ENCODE results near the gene MED25.
A peak's percentile ranks its signal among the peaks of the same experiment; 100 is the strongest.

Gene MED25

DNA sequence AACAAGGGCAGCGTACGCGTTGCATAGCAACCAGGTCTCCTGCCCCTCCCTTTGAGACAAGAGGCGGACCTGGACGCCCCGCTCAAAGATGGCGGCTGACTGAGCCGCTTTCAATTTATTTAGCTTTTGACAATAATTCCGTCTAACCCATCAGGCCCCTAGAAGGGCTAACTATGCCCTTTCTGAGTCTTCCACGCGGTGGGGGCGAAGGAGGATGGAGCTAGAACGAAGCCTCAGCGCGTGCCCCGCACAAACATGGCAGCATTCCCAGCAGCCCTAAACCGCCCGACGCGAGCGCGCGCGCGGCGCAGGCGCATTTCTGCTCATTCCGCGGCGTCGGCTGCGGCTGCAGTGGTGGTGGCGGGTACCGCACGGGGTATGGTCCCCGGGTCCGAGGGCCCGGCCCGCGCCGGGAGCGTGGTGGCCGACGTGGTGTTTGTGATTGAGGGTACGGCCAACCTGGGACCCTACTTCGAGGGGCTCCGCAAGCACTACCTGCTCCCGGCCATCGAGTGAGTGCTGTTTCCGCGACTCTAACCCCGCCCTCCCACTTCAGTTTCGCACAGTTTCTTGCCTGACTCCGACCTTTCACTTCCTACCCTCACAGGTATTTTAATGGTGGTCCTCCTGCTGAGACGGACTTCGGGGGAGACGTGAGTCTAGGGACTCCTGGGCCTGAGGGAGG is at the start of gene MED25:
MED25 (plus strand) TSS at position 326 of the 685 bp plus-strand sequence; CDS start at position 379, 53 bp downstream.
- peak; percentile 75 to 90 for DNase-seq

DNA sequence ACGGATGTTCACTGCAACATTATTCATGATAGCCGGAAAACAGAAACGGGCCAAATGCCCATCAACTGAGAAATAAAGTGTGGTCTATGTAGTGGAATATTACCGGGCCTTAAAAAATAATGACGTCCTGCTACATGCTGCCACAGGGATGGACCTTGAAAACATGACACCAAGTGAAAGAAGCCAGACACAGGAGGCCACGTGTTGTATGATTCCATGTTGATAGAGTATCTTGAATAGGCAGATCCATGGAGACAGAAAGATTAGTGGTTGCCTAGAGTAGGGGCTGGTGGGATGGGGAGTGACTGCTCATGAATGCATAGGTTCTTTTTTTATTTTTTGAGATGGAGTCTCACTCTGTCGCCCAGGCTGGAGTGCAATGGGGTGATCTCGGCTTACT is 47.6 kb upstream of the MED25 start:
- no peak for DNase-seq

DNA sequence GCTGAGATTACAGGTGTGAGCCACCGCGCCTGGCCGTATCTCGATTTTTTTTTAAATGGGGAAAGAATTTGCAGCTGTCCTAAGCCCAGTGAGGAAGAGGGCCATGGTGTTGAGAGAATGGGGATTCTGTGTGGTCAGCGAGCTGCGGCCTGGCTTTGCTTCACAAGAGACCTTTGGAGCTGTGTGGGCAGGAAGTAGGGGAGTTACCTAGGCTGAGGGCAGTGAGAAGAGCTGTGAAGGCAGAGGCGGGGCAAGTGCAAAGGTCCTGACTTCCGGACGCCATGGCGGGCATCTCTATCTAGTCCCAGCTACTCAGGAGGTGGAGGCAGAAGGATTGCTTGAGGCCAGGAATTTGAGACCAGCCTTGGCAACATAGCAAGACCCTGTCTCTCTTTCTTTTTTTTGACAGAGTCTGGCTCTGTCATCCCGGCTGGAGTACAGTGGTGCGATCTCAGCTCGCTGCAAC is 46.4 kb upstream of the MED25 start:
- DNase-seq, result no peak

DNA sequence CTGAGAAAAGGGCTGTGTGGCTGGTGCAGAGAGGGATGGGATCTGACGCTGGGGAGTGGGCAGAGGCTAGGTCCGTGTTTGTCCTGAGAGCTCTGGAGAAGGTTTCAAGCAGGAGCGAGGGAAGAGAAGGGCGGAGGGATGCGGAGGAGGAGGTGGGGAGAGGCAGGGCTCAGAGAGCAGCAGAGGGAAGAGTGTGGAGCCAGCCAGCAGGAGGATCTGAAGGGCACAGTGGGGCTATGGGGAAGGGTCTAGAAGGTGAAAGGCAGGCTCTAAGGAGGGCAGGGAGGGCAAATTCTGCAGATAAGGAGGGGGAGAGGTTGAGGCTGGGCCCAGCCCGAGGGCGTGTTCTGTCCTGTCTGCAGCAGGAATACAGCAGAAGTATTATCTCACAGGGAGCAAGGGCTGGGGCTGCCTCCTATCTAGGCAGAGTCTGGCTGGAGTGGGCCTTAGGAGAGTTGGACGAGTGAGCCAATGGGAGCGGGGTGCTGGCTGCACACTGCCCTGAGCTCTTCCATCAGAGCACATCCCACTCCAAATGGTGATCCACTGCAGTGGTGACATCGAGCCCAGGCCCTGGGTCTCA is 45.1 kb upstream of the MED25 start:
- DNase-seq, result no peak

DNA sequence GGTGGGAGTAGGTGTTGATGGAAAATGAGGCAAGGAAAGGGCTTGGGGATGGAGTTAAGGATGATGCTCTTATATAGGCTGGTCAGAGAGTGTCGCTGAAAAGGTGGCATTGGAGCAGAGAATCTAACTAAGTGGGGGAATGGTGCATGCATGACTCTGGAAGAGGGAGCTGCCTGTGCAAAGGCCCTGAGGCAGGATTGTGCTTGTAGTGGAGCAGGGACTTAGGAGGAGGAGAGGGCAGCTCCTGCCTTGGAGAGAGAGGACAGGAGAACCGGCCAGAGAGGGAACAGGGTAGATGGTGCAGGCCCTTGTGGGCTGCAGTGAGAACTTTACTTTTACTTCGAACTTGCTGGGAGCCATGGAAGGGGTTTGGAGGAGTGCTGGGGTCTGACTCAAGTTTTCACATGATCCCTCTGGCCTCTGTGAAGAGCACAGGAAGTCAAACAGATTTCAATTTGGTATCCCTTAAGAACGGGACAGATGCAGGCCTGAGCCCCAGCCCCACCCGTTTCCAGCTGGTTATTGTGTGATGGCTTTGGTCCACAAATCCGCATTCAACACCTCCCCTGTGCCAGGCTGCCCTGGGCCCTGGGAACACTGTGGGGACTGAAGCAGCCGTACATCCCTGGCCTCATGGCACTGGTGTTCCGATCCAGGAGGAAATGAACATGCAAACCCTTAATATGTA is 44.3 kb upstream of the MED25 start:
- DNase-seq, result no peak

DNA sequence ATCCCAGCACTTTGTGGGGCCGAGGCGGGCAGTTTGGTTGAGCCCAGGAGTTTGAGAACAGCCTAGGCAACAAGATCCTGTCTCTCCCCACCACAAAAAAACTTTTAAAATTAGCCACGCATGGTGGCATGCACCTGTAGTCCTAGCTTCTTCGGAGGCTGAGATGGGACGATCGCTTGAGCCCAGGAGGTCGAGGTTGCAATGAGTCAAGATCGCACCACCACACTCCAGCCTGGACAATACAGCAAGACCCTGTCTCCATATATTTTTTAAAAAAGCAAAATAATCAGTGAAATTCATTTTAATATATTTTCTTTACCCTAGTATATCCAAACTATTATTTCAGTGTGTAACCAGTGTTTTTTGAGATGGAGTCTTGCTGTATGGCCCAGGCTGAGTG is 43.1 kb upstream of the MED25 start:
- DNase-seq, result no peak

DNA sequence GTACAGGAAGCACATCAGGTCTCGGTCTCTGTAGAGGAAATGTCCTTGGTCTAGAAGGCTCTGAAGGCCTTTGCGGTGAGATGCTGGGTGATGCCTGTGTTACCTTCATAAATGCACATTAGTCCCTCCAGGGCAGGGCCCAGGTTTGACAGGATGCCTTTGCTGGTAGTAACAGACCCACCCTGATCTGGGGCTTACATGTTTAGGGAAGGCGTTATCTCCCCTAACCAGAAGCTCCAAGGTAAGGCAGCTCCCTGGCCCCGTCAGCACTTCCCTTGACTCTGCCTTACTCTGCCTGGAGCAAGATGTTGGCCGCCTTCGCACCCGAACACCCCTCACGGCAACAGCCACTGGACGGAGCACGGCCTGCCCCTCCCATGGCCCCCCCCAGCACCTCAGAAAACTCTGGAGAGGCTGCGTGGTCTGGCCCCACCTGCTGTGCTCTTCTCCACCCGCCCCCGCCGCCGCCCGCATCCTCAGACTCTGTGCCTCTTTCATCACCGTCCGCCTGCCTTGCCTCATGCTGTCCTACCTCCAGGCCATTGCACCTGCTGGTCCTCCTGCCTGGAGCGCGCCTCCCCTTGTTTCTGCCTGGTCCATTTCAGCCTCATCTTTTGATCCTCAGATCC is 42.2 kb upstream of the MED25 start:
- no peak for DNase-seq

DNA sequence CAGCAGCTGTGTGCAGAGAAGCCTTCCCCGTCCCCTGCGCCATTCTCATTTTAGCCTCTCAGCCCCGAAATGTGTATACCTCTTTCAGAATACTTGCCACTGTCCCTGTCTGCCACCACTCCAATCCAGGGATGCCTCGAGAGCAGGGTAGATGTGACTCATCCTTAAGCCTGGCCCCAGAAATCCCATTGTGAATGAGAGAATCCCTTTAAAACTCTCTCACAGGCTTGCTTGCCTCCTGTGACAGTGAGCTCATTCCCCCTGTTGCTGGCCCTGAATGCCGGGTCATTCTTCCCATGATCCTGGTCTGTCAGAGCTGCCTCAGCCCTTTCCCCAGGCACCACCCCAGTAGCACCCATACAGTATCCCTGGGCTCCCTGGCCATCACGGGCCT is 41.7 kb upstream of the MED25 start:
- no peak for DNase-seq

DNA sequence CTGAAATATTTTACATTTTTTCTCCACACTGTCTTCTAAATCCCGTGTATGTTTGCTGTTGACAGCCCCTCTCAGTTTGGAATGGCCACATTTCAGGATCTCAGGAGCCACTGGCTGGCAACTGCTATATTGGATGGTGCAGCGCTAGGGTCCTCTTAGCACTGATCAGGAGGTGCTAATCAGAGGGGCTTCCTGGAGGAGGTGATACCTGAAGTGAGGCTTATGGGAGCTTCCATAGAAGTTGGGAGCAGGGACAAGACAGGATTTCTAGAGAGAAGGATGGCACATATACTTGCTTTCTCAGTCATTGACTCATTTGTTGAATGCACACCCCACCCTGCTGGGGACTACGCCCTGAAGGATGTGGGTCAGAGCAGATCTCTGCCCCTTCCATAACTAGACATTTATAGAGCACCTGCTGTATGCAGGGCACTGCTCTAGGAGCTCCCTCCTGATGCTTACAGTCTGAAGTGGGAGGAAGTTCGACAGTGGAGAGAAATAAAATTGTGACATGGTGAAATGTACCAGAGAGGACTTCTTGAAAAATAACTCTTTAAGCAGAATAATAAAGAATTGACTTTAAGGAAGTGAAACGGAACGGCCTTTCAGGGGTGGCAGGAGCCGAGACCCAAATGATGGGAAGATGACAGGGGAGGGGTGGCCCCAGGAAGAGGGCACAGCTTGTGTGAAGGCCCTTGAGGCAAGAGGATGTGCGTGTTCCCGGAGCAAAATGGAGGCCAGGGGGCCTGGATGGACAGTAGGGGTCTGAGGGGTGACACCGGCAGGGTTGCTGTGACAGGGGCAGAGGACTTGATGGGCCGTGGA is 38.1 kb upstream of the MED25 start:
- DNase-seq, result no peak

DNA sequence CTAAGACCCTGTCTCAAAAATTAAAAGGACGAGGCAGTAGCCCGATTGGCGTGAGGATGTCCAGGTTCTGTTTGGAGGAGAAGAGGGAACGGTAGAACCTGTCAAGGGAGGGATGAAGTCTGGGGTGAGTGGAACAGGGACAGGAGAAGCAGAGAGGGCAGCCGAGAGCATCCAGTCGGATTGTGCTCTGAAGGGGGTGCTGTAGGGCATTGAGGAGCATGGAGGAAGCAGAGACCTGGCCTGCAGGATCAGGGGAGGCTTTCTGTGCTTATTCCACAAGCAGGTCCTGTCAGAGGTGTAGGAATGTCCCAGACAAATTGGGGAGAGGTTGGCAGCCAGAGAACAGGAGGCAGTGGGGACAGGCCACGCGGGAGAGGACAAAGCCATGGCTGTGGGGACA is 37.2 kb upstream of the MED25 start:
- no peak for DNase-seq

DNA sequence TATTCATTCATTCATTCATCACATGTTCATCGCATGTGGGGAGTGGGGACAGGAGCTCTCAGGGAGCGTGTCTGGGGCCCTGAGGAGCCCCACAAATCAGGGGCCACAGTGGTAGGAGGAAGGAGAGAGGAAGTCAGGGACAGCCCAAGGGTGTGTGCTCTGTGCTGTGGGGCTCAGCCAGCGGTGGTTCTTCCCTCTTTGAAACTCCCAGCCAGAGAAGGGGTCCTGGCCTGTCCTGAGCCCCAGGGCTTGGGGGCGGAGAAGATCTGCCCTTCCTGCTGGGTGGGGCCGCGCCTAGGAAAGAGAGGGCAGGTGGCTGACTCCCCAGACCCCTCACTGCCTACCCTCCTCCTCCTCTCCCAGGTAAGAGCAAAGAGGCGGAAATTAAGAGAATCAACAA is 36.7 kb upstream of the MED25 start:
- DNase-seq, result no peak

DNA sequence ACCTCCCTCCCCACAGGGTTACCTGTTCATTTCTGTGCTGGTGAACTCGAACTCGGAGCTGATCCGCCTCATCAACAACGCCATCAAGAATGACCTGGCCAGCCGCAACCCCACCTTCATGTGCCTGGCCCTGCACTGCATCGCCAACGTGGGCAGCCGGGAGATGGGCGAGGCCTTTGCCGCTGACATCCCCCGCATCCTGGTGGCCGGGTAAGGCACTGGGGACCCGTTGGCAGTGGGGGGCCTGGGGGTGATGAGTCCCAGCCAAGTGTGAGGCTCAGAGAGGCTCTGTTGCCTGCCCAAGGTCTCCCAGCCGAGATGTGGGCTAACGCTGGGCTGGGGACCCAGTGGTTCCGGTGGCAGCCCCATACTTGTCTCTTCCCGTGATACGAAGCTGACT is 35.6 kb upstream of the MED25 start:
- DNase-seq, result no peak

DNA sequence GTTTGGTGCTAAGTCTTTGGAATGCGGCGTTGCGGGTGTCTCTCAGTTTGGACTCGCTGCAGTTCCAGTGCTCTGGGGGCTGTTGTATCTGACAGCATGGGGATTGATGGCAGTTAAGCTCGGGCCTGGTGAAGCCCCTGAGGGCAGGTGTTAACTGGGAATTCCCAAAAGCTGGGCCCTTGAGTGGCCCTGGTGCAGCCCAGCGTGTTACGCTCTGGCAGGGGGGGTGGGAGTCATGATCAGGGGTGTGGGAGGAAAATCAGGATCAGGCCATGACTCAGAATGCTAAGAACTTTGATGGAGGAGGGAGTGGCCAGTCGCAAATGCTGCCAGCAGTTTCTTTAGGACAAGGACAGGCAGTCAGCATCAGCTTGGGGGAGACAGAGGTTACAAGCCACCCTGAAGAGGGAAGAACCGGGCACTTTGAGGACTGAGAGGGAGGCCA is 31.7 kb upstream of the MED25 start:
- no peak for DNase-seq

DNA sequence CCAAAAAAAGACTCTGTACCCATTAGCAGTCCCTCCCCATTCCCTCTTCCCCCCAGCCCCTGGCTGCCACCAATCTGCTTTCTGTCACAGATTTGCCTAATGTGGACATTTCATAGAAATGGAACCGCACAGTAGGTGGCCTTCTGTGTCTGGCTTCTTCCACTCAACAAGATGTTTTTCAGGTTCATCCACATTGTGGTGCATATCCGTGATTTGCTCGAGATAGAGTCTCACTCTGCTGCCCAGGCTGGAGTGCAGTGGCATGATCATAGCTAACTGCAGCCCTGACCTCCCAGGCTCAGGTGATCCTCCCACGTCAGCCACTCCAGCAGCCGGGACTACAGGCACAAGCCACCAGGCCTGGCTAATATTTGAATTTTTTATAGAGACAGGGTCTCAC is 30.3 kb upstream of the MED25 start:
- no peak for DNase-seq

DNA sequence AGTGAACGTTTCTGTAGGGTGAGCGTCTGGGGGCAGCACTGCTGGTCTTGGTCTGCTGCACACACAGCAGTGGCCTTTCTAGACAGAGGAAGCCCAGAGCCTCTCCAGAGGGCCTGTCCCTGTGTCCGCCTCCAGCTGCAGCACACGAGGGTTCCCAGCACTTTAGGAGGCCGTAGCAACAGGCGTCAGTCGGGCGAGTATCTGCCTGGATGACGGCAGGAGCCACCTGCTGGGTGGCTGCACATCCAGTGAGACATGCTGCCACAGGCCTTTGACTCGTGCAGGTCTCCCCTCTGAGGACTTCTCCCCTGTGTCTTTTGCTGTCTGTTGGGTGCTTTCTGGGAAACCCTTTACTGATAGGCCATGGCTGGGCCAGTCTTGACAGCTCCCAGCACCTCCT is 29.2 kb upstream of the MED25 start:
- DNase-seq, result no peak

DNA sequence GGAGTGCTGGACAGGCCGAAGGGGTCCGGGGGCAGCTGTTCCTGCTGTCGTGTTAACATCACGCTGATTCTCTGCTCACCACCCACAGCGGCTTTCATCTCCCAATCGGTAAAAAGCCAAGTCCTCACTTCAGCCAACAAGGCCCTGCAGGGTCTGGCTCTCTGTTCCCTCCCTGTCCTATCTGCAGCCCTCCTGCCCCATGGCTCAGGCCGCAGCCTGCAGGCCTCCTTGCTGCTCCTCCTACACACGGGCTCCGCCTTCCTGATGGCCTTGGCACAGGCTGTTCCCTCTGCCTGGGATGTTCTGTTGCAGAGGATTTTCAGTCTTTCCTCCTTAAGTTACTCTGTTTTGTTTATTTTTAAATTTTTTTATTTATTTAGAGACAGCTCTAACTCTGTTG is 27.2 kb upstream of the MED25 start:
- DNase-seq, result no peak

DNA sequence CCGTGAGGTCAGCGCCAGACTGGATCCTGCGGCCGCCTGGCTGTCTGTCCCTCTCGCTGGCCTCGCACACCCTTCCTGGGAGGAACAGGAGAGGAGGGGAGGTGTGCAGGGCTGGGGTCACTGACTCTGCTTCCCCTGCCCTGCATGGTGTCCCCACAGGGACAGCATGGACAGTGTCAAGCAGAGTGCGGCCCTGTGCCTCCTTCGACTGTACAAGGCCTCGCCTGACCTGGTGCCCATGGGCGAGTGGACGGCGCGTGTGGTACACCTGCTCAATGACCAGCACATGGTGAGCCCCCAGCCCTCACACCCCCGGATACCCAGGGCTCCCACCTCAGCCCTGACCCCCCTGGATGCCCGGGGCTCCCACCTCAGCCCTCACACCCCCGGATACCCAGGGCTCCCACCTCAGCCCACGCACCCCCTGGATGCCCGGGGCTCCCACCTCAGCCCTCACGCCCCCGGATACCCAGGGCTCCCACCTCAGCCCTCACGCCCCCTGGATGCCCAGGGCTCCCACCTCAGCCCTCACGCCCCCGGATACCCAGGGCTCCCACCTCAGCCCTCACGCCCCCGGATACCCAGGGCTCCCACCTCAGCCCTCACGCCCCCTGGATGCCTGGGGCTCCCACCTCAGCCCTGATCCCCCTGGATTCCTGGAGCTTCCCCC is 26.2 kb upstream of the MED25 start:
- no peak for DNase-seq

DNA sequence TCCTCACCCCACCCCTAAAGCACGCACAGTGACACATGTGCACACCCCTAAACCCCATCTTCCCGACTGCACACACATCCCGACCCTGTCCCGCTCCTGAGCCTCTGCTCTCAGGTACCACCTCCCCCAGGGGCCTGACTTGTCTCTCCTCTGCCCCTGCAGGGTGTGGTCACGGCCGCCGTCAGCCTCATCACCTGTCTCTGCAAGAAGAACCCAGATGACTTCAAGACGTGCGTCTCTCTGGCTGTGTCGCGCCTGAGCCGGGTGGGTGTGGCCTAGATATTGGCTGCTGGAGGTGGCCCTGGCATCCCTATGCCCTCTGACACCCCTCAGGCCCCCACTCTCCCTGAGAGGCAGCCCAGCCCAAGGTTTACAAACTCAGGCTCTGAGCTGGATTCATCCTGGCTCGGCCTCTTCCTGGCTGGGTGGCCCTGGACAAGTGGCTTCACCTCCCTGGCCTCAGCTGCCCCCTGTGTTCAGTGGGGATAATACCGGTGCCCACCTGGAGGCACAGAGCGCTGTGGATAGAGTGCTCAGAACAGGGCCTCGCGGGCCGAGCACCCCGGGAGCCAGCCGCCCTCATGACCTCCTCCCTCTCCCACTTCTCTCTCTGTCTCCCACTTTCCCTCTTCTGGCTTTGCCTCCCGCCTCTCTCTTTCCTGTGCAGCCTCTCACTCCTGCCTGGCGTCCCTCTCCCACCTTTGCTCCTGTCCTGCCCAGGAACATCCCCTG is 25.1 kb upstream of the MED25 start:
- no peak for DNase-seq

DNA sequence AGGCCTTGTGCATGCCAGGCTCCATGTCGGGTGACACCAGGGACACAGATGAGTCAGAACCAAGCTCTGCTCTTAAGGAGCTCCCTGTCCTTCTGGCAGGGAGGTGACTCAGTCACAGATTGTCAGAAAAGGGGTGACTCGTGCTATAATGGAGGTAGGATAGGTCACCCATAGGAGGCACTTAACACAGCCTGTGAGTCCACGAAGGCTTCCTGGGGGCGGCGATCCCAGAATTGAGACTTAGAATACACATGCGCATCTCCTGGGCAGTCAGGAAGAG is 24.6 kb upstream of the MED25 start:
- no peak for DNase-seq

DNA sequence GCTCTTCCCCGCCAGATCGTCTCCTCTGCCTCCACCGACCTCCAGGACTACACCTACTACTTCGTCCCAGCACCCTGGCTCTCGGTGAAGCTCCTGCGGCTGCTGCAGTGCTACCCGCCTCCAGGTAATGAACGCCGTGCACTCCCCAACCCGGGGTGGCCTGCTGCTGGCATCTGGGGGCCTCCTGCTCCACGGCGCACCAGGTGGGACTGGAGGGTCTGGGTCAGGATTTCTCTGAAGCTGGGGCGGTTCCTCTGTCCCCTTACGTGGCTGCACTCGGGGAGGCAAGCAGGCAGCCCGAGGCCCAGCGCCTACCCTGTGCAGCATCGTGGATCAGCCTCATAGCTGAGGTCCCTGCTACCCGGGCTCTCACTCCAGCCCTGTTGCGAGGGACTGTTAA is 22.5 kb upstream of the MED25 start:
- no peak for DNase-seq

DNA sequence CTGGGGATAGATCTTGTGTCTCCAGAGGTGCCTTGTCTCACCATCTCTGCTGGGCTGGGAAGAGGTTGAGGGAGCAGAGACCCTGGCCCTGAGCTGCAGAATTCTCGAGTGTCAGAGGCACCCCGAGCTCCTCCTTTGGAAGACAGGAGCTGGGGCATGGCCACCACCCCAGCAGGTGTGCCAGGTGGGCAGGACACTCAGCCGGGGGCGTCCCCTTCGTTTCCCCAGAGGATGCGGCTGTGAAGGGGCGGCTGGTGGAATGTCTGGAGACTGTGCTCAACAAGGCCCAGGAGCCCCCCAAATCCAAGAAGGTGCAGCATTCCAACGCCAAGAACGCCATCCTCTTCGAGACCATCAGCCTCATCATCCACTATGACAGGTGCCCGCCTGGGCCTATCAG is 19.5 kb upstream of the MED25 start:
- no peak for DNase-seq

DNA sequence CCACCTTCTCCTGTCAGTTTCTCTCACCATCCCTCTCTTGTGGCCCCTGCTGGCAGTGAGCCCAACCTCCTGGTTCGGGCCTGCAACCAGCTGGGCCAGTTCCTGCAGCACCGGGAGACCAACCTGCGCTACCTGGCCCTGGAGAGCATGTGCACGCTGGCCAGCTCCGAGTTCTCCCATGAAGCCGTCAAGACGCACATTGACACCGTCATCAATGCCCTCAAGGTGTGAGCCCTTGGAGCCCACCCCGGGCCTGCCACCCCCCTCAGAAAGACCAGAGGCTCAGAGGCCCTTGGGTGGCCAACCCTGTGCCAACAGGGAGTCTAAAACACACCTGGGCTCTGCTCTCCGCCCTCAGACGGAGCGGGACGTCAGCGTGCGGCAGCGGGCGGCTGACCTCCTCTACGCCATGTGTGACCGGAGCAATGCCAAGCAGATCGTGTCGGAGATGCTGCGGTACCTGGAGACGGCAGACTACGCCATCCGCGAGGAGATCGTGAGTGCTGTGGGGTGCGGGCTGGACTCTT is 18.8 kb upstream of the MED25 start:
- DNase-seq, result no peak
